HepG2 (cell line): ENCODE results near the gene ZSWIM5. TPM values are rescaled to one million over a fixed set of nuclear protein-coding genes. Genes with fewer than 3 reads are reported as not detected.

Source experiments
- ATAC-seq: fragments of 200-7000 bp; cut with Tn5 transposase; 3 replicates; pipeline ENCODE4 v1.9.1; 2020; ENCODE audit warnings: mild to moderate bottlenecking, moderate library complexity
- BruUV-seq: library from RNA; stranded (reverse); fragments of 400-500 nt; replicated peaks from 2 replicates; lab custom pipeline; 2021; lab: Mats Ljungman, UMichigan
- CTCF ChIA-PET: fragments of 300-600 bp; formaldehyde crosslinking; extraction: SDS; loops from one replicate; lab custom pipeline; 2021; ENCODE audit warnings: low total read pairs, inconsistent platforms, low intra/inter-chr PET ratio; lab: Yijun Ruan, JAX
- POLR2A ChIA-PET: fragments of 350-600 bp; sonication (Branson Sonifier 250); formaldehyde crosslinking; loops from one replicate; lab custom pipeline; 2020; ENCODE audit warnings: antibody characterized with exemption, inconsistent platforms; lab: Yijun Ruan, JAX
- DNase-seq: peaks from one replicate; pipeline ENCODE4 v3.0.0-alpha.2; 2015; ENCODE audit warnings: low spot score
- FAIRE-seq: peaks from 3 replicates; lab custom pipeline; 2011; peaks lifted over from hg19 to GRCh38; lab: Jason Lieb, UNC
- H2AFZ ChIP-seq: one replicate; pipeline ENCODE4 v1.6.1; 2011; ENCODE audit warnings: low read length, inconsistent platforms
- H3K27ac ChIP-seq: fragments of 300-600 bp; 3 replicates; pipeline ENCODE4 v1.8.0; 2011; ENCODE audit warnings: mixed run types, mild to moderate bottlenecking, mixed read lengths, low read length, inconsistent platforms; ENCODE audit not compliant: insufficient read depth; ENCODE audit errors: extremely low read length
- H3K27me3 ChIP-seq, 2 experiments: fragments of 200-600 bp in 1 of 2; 2 replicates in 1 of 2; 3 replicates in 1 of 2; pipeline versions ENCODE4 v1.6.0 to v1.8.0; 2011; ENCODE audit warnings: low read length in 2 of 2, mild to moderate bottlenecking in 2 of 2, moderate library complexity in 2 of 2, inconsistent platforms in 1 of 2; ENCODE audit not compliant: insufficient read depth in 2 of 2, control insufficient read depth in 1 of 2
- H3K36me3 ChIP-seq, 2 experiments: fragments of 200-600 bp in 1 of 2; replicated peaks in 1 of 2; 2 replicates in 1 of 2; 3 replicates in 1 of 2; pipeline versions ENCODE4 v1.5.1 to v1.8.0; 2011; ENCODE audit warnings: low read length in 2 of 2, inconsistent platforms in 1 of 2; ENCODE audit not compliant: insufficient read depth in 2 of 2, control insufficient read depth in 1 of 2
- H3K4me1 ChIP-seq: 2 replicates; pipeline ENCODE4 v1.5.1; 2012; ENCODE audit warnings: low read length, inconsistent platforms; ENCODE audit not compliant: insufficient read depth
- H3K4me2 ChIP-seq: 2 replicates; pipeline ENCODE4 v1.6.0; 2011; ENCODE audit warnings: low read depth, low read length, inconsistent platforms
- H3K4me3 ChIP-seq, 3 experiments: fragments of 200-600 bp in 1 of 3; sonication (generic), shearing (Covaris generic) in 1 of 3; replicated peaks in 1 of 3; 2 replicates each; pipeline ENCODE4 v1.5.1; 2011 to 2016; ENCODE audit warnings: low read length in 3 of 3, inconsistent platforms in 2 of 3, low read depth in 2 of 3, mild to moderate bottlenecking in 2 of 3, control low read depth in 1 of 3, mixed read lengths in 1 of 3; ENCODE audit not compliant: insufficient read depth in 1 of 3
- H3K79me2 ChIP-seq: one replicate; pipeline ENCODE4 v1.6.1; 2011; ENCODE audit warnings: low read length, inconsistent platforms; ENCODE audit not compliant: insufficient read depth
- H3K9ac ChIP-seq: 2 replicates; pipeline ENCODE4 v1.6.0; 2011; ENCODE audit warnings: mild to moderate bottlenecking, low read depth, low read length, inconsistent platforms; ENCODE audit not compliant: insufficient read depth
- H3K9me3 ChIP-seq: 2 replicates; pipeline ENCODE4 v1.5.1; 2012; ENCODE audit warnings: mild to moderate bottlenecking, low read length
- H4K20me1 ChIP-seq: 2 replicates; pipeline ENCODE4 v1.6.0; 2011; ENCODE audit warnings: inconsistent platforms, mild to moderate bottlenecking, low read length, moderate library complexity; ENCODE audit not compliant: insufficient read depth
- ATF7 ChIP-seq, 2 experiments: fragments of 450-650 bp in 1 of 2; sonication (generic) in 1 of 2; formaldehyde crosslinking in 1 of 2; IDR thresholded peaks; 2 replicates each; pipeline versions ENCODE4 v1.4.0 to v1.6.1; 2016 to 2020; ENCODE audit warnings: antibody characterized with exemption in 1 of 2, mild to moderate bottlenecking in 1 of 2, missing genetic modification reagents in 1 of 2
- GPN1 ChIP-seq: sonication (generic); formaldehyde crosslinking; IDR thresholded peaks from 2 replicates; pipeline ENCODE4 v1.5.1; 2020; ENCODE audit warnings: missing genetic modification reagents, borderline replicate concordance
- PHF20 ChIP-seq: sonication (generic); formaldehyde crosslinking; IDR thresholded peaks from 2 replicates; pipeline ENCODE4 v1.5.0; 2020; ENCODE audit warnings: mild to moderate bottlenecking, missing genetic modification reagents
- ZNF549 ChIP-seq: sonication (generic); formaldehyde crosslinking; IDR thresholded peaks from 2 replicates; pipeline ENCODE4 v1.5.0; 2020; ENCODE audit warnings: missing genetic modification reagents
- ZNF687 ChIP-seq: sonication (generic); formaldehyde crosslinking; IDR thresholded peaks from 2 replicates; pipeline ENCODE4 v1.5.1; 2020; ENCODE audit warnings: mild to moderate bottlenecking, missing genetic modification reagents, moderate library complexity
- WGBS: methylation state at CpG from one replicate; pipeline ENCODE4 v1.1.6; 2017; ENCODE audit warnings: low lambda C conversion rate; 5-methylcytosine and 5-hydroxymethylcytosine counted together
- in situ Hi-C: cut with HindIII; loops from 2 replicates; pipeline ENCODE4 v1.10.0; 2017; ENCODE audit warnings: low pct_unique_long_range_greater_than_20kb; ENCODE audit not compliant: extremely low pct_ligation_motif_present
- intact Hi-C: fragments of 100-400 bp; cut with micrococcal nuclease; formaldehyde crosslinking; loops from one replicate; pipeline ENCODE4 v1.10.0; 2022; ENCODE audit not compliant: unreplicated experiment
- polyA plus RNA-seq, 8 experiments: library from polyadenylated mRNA; depleted of rRNA in 3 of 8; stranded (reverse) in 7 of 8; unstranded in 1 of 8; fragments of >200 nt; fragmentation: Illumina TruSeq in 4 of 8; extraction: Trizol in 4 of 8; gene quantifications; 2 replicates each; pipeline versions ENCODE4 v1.2.1 to v1.2.3, GENCODE V29; 2011 to 2016; ENCODE audit warnings: low read depth in 4 of 8, missing spikeins in 1 of 8, mixed read lengths in 1 of 8; ENCODE audit not compliant: insufficient read depth in 1 of 8
- total RNA-seq, 5 experiments: library from RNA; depleted of rRNA; stranded (reverse); fragments of >200 nt; fragmentation: Illumina TruSeq; extraction: Trizol; gene quantifications; 2 replicates each; pipeline ENCODE4 v1.2.3, GENCODE V29; 2016; ENCODE audit warnings: low read depth in 1 of 5

Gene ZSWIM5
- total and polyA plus RNA-seq, 2 of the 13 experiments (the other 11 are each of a cell fraction or from before 2014, with no cell fraction given): 11.0 to 20.6 TPM

- no peaks in the 10 kb centered on the region for H3K9me3 ChIP-seq
- BruUV-seq: no TSS peak
- TF ChIP-seq ZNF549 (CRISPR knock-in tag): no peak
- no peak for TF ChIP-seq ZNF687 (CRISPR knock-in tag)
- TF ChIP-seq ATF7 (IDR thresholded peaks at IDR 0.05): peak; percentile 53; the same call in 1 of the 2 replicates
- no peak for TF ChIP-seq ATF7 (CRISPR knock-in tag; IDR thresholded peaks at IDR 0.05)
- TF ChIP-seq GPN1: no peak
- no peak for TF ChIP-seq PHF20 (CRISPR knock-in tag)
- POLR2A ChIA-PET: interaction anchor here (0.7 kb wide), 1 partner anchor 473 kb away, joined by 3 read pairs; the partner anchor contains the start of gene TMEM53
- no peaks in the 10 kb centered on the region for H4K20me1 ChIP-seq
- H2AFZ ChIP-seq: no peak overlapping the region
- peaks cover 26% of the 10 kb centered on the region for H3K79me2 ChIP-seq
- H3K27me3 ChIP-seq: no peaks in the 10 kb centered on the region
- CTCF ChIA-PET: no interaction called here
- no peak overlapping the region for H3K27ac ChIP-seq
- H3K4me1 ChIP-seq: peaks cover 6% of the 10 kb centered on the region
- no peak overlapping the region for H3K4me3 ChIP-seq
- no peaks in the 10 kb centered on the region for H3K36me3 ChIP-seq
- no peak overlapping the region for H3K9ac ChIP-seq
- no peak overlapping the region for H3K4me2 ChIP-seq
- DNase-seq (no peak), FAIRE-seq (no peak), ATAC-seq (no peak)
- WGBS: 100% methylated on average over 2 of the region's 2 CpGs
- intact Hi-C loops: no loop called here
- in situ Hi-C loops: no loop called here
These were observed 59.6 kb downstream of the ZSWIM5 start for GRCh38 chr1:45146833-45147232.
